Measurements from ENCODE around the gene MIER2. TPM values are rescaled to one million over a fixed set of nuclear protein-coding genes. Genes with fewer than 3 reads are reported as not detected.
A peak's percentile ranks its signal among the peaks of the same experiment; 100 is the strongest.

Gene MIER2
- total RNA-seq, 1 donor from 2014 or later, result 30.7 TPM

- H3K4me1 ChIP-seq, result peaks cover 50% of the 10 kb centered on the region
- H3K4me3 ChIP-seq, result no peak overlapping the region
- H3K36me3 ChIP-seq, result no peaks in the 10 kb centered on the region
- intact Hi-C loops (cut with DNase I), result no loop called here
- no peak overlapping the region for H3K27ac ChIP-seq
- H3K9me3 ChIP-seq, result no peaks in the 10 kb centered on the region
- H3K27me3 ChIP-seq, result no peaks in the 10 kb centered on the region
- TF ChIP-seq CTCF (IDR thresholded peaks at IDR 0.05) (no peak), POLR2A (IDR thresholded peaks at IDR 0.05) (no peak), POLR2AphosphoS5 (IDR thresholded peaks at IDR 0.05; ENCODE audit: insufficient read depth in 1 of 2, low read depth in 1 of 2) (no peak)
- no peak for DNase-seq (ENCODE audit: extremely low spot score in 2 of 2)
Observed at GRCh38 chr19:293436-294110, 51.0 kb downstream of the MIER2 start.

- Histone ChIP-seq H3K4me1 (peaks cover 50% of the 10 kb centered on the region), H3K27me3 (no peaks in the 10 kb centered on the region)
Observed at GRCh38 chr19:292951-293350, 51.6 kb downstream of the MIER2 start.

GRCh38 chr19:292281-292884, 52.2 kb downstream of the MIER2 start:
- intact Hi-C loops (cut with DNase I), result no loop called here
- Histone ChIP-seq H3K27ac (no peak overlapping the region), H3K9me3 (no peaks in the 10 kb centered on the region), H3K4me3 (no peak overlapping the region), H3K4me1 (peaks cover 50% of the 10 kb centered on the region), H3K36me3 (no peaks in the 10 kb centered on the region), H3K27me3 (no peaks in the 10 kb centered on the region)
- TF ChIP-seq POLR2AphosphoS5 (IDR thresholded peaks at IDR 0.05; ENCODE audit: insufficient read depth in 1 of 2, low read depth in 1 of 2), result no peak
- no peak for TF ChIP-seq CTCF (IDR thresholded peaks at IDR 0.05)
- TF ChIP-seq POLR2A (IDR thresholded peaks at IDR 0.05), result no peak
- DNase-seq (ENCODE audit: extremely low spot score in 2 of 2), result no peak

More at GRCh38 chr19:292951-293350, 51.6 kb downstream of the MIER2 start:
- H3K9me3 ChIP-seq, result no peaks in the 10 kb centered on the region
- no peak for TF ChIP-seq POLR2A (IDR thresholded peaks at IDR 0.05)
- no peak for TF ChIP-seq POLR2AphosphoS5 (IDR thresholded peaks at IDR 0.05; ENCODE audit: insufficient read depth in 1 of 2, low read depth in 1 of 2)
- no peak for TF ChIP-seq CTCF (IDR thresholded peaks at IDR 0.05)
- no peaks in the 10 kb centered on the region for H3K36me3 ChIP-seq
- no peak for DNase-seq (ENCODE audit: extremely low spot score in 2 of 2)
- H3K27ac ChIP-seq, result no peak overlapping the region
- intact Hi-C loops (cut with DNase I), result no loop called here
- H3K4me3 ChIP-seq, result no peak overlapping the region

- intact Hi-C loops (cut with DNase I), result no loop called here
- peak overlapping the region; percentile 44 to 65 for H3K4me3 ChIP-seq
- H3K4me1 ChIP-seq, result peaks cover 50% of the 10 kb centered on the region
- H3K27me3 ChIP-seq, result no peaks in the 10 kb centered on the region
- no peaks in the 10 kb centered on the region for H3K36me3 ChIP-seq
- no peak for TF ChIP-seq POLR2A (IDR thresholded peaks at IDR 0.05)
- TF ChIP-seq CTCF (IDR thresholded peaks at IDR 0.05), result no peak
- TF ChIP-seq POLR2AphosphoS5 (IDR thresholded peaks at IDR 0.05; ENCODE audit: insufficient read depth in 1 of 2, low read depth in 1 of 2), result no peak
- H3K9me3 ChIP-seq, result no peaks in the 10 kb centered on the region
- peak overlapping the region; percentile 56 for H3K27ac ChIP-seq
- DNase-seq (ENCODE audit: extremely low spot score in 2 of 2), result no peak
Observed at GRCh38 chr19:291561-292280, 52.9 kb downstream of the MIER2 start.

Data from vagina (tissue), 2 donors.